Endothelial cell (in vitro differentiated cells): ENCODE measurements around the gene CCSER1. TPM values are rescaled to one million over a fixed set of nuclear protein-coding genes. Genes with fewer than 3 reads are reported as not detected.
"Not testable (repeated sequence)": the region's sequence is repeated elsewhere in the genome, so short reads cannot be mapped to it uniquely, and the experiment has no call there.

ENCODE experiments used
- DNase-seq: peaks from one replicate; pipeline ENCODE4 v3.0.0; 2021; ENCODE audit warnings: low spot score
- H3K27ac Mint-ChIP-seq: one replicate; pipeline ENCODE4 v1.8.0; 2021; ENCODE audit warnings: mixed read lengths, inconsistent platforms; ENCODE audit not compliant: unreplicated experiment
- H3K27me3 Mint-ChIP-seq: one replicate; pipeline ENCODE4 v1.8.0; 2021; ENCODE audit warnings: mild to moderate bottlenecking, moderate library complexity, mixed read lengths, inconsistent platforms; ENCODE audit not compliant: unreplicated experiment
- H3K36me3 Mint-ChIP-seq: one replicate; pipeline ENCODE4 v1.8.0; 2021; ENCODE audit warnings: mild to moderate bottlenecking, low read depth, mixed read lengths, inconsistent platforms; ENCODE audit not compliant: unreplicated experiment
- H3K4me1 Mint-ChIP-seq: one replicate; pipeline ENCODE4 v1.8.0; 2021; ENCODE audit warnings: mild to moderate bottlenecking, mixed read lengths, inconsistent platforms; ENCODE audit not compliant: unreplicated experiment
- H3K4me3 Mint-ChIP-seq: one replicate; pipeline ENCODE4 v1.8.0; 2021; ENCODE audit warnings: mild to moderate bottlenecking, mixed read lengths, inconsistent platforms; ENCODE audit not compliant: unreplicated experiment
- H3K9me3 Mint-ChIP-seq: one replicate; pipeline ENCODE4 v1.8.0; 2021; ENCODE audit warnings: mixed read lengths, inconsistent platforms; ENCODE audit not compliant: unreplicated experiment
- total RNA-seq: library from RNA; stranded (reverse); fragmentation: NEBNext Ultra II Directional; extraction: Animal tissue kit (Norgen Biotek cat#: 25700); gene quantifications from one replicate; pipeline ENCODE4 v1.2.1, GENCODE V29; 2021; ENCODE audit not compliant: unreplicated experiment
- TF ChIP-seq, protein P1 (sequence below): fragments of 200-600 bp; sonication (generic); IDR thresholded peaks from one replicate; pipeline ENCODE4 v1.5.0; 2021; ENCODE audit warnings: antibody characterized with exemption; ENCODE audit not compliant: unreplicated experiment

The CCSER1 gene
- total RNA-seq, 1 donor from 2014 or later, result 3.0 TPM

- H3K27ac Mint-ChIP-seq, result no peak overlapping the region
- H3K4me1 Mint-ChIP-seq, result no peaks in the 10 kb centered on the region
- TF ChIP-seq, protein P1, sequence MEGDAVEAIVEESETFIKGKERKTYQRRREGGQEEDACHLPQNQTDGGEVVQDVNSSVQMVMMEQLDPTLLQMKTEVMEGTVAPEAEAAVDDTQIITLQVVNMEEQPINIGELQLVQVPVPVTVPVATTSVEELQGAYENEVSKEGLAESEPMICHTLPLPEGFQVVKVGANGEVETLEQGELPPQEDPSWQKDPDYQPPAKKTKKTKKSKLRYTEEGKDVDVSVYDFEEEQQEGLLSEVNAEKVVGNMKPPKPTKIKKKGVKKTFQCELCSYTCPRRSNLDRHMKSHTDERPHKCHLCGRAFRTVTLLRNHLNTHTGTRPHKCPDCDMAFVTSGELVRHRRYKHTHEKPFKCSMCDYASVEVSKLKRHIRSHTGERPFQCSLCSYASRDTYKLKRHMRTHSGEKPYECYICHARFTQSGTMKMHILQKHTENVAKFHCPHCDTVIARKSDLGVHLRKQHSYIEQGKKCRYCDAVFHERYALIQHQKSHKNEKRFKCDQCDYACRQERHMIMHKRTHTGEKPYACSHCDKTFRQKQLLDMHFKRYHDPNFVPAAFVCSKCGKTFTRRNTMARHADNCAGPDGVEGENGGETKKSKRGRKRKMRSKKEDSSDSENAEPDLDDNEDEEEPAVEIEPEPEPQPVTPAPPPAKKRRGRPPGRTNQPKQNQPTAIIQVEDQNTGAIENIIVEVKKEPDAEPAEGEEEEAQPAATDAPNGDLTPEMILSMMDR, result no peak
- no peaks in the 10 kb centered on the region for H3K27me3 Mint-ChIP-seq
- H3K9me3 Mint-ChIP-seq, result no peaks in the 10 kb centered on the region
- no peak overlapping the region for H3K4me3 Mint-ChIP-seq
- DNase-seq, result no peak
- no peaks in the 10 kb centered on the region for H3K36me3 Mint-ChIP-seq
Measured at GRCh38 chr4:91127192-91127591, 1000.0 kb downstream of the CCSER1 start.

DNA sequence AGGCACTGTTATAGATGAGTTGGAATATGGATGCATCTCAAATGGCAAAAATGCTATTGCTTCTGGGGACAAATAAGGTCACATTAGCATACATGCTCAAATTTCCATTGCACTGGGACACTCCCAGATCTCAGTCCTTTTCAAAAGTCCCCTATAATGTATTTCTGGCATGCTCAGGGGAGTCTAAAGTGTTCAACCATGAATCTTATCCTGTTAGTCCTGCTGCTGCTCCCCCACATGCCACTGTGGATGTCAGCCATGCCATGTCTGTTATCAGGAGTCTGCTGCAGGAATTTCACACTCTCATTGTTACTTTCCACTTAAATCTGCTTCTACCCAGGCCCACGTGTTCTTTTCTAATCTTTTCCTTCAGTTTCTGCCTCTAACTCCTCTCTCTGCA lies 1000.6 kb downstream of the CCSER1 start:
- Mint-ChIP-seq H3K4me1 (no peaks in the 10 kb centered on the region), H3K27me3 (no peaks in the 10 kb centered on the region), H3K9me3 (no peaks in the 10 kb centered on the region), H3K36me3 (no peaks in the 10 kb centered on the region), H3K27ac (no peak overlapping the region), H3K4me3 (no peak overlapping the region)
- TF ChIP-seq, protein P1, result no peak
- no peak for DNase-seq

DNA sequence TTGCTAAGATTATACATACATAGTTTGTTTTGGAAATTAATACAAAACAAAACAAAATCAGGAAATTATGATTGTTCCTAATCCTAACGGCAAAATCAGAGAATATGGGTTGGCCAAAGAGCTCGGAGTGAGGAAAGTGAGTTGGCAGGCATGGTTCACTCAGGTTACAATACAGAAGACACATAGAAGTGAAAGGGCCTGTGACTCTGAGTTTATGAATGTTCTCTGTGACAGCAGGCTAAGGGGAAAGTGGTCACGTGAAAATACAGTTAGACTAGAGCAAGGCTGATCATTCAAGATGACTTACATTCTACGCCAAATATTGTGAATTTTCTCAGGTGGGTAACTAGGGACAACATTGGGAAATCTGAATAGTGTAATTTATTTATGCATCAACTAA lies 1001.3 kb downstream of the CCSER1 start:
- Mint-ChIP-seq H3K27ac (no peak overlapping the region), H3K4me1 (no peaks in the 10 kb centered on the region), H3K36me3 (no peaks in the 10 kb centered on the region)

DNA sequence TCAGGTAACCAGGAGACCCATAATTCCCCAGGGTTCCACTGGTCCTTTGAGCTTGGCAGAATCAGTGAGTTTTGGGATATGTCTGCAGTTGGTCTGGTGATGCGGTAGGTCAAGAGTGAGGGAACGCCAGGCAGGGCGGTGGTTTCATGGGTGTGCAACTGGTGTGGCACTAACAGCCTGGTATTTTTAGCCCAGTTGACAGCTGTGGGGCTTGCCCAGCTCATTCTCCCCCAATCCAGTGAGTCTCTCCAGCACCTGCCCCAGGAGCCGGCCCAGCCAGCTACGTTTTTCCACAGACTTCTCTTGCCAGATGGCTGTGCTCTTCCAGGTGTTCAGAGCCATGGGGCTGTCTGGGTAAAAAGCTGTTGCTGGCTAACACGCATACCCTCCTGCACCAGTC lies 1019.9 kb downstream of the CCSER1 start:
- no peaks in the 10 kb centered on the region for H3K9me3 Mint-ChIP-seq
- no peak overlapping the region for H3K4me3 Mint-ChIP-seq
- H3K4me1 Mint-ChIP-seq, result no peaks in the 10 kb centered on the region
- H3K27me3 Mint-ChIP-seq, result peaks cover 5% of the 10 kb centered on the region
- DNase-seq, result no peak
- H3K36me3 Mint-ChIP-seq, result no peaks in the 10 kb centered on the region
- TF ChIP-seq, protein P1, result no peak
- no peak overlapping the region for H3K27ac Mint-ChIP-seq

More for the DNA sequence above, 1001.3 kb downstream of the CCSER1 start:
- no peak overlapping the region for H3K4me3 Mint-ChIP-seq
- no peaks in the 10 kb centered on the region for H3K9me3 Mint-ChIP-seq
- H3K27me3 Mint-ChIP-seq, result no peaks in the 10 kb centered on the region
- no peak for DNase-seq
- TF ChIP-seq, protein P1, result no peak

DNA sequence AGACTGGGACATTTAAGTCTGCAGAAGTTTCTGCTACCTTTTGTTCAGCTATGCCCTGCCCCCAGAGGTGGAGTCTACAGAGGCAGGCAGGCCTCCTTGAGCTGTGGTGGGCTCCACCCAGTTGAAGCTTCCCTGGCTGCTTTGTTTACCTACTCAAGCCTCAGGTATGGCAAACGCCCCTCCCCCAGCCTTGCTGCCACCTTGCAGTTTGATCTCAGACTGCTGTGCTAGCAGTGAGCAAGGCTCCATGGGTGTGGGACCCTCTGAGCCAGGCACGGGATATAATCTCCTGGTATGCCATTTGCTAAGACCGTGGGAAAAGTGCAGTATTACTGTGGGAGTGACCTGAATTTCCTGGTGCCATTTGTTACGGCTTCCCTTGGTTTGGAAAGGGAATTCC lies 1026.8 kb downstream of the CCSER1 start:
- H3K4me1 Mint-ChIP-seq, H3K27me3 Mint-ChIP-seq, H3K36me3 Mint-ChIP-seq, H3K27ac Mint-ChIP-seq, DNase-seq, H3K9me3 Mint-ChIP-seq, H3K4me3 Mint-ChIP-seq: not testable (repeated sequence)

- DNase-seq, H3K9me3 Mint-ChIP-seq, H3K4me3 Mint-ChIP-seq, H3K4me1 Mint-ChIP-seq, H3K36me3 Mint-ChIP-seq, H3K27me3 Mint-ChIP-seq, H3K27ac Mint-ChIP-seq: not testable (repeated sequence)
Measured at GRCh38 chr4:91167864-91168653, 1040.9 kb downstream of the CCSER1 start.
